Hepatocyte (in vitro differentiated cells): ENCODE data around the gene HADHA. TPM values are rescaled to one million over a fixed set of nuclear protein-coding genes. Genes with fewer than 3 reads are reported as not detected.

Source experiments
- DNase-seq: peaks from one replicate; pipeline ENCODE4 v3.0.0-alpha.2; 2016; ENCODE audit warnings: low spot score
- H2AFZ ChIP-seq: fragments of 200-600 bp; sonication (generic); 2 replicates; pipeline ENCODE4 v1.6.0; 2016; ENCODE audit warnings: antibody characterized with exemption, mild to moderate bottlenecking
- H3K27ac ChIP-seq: fragments of 200-600 bp; sonication (generic); 2 replicates; pipeline ENCODE4 v1.5.1; 2016; ENCODE audit warnings: mild to moderate bottlenecking
- H3K27me3 ChIP-seq: fragments of 200-600 bp; sonication (generic); 2 replicates; pipeline ENCODE4 v1.6.1; 2016
- H3K36me3 ChIP-seq: fragments of 200-600 bp; sonication (generic); replicated peaks from 2 replicates; pipeline ENCODE4 v1.5.1; 2016; ENCODE audit warnings: low read depth; ENCODE audit not compliant: insufficient read depth
- H3K4me1 ChIP-seq: fragments of 200-600 bp; sonication (generic); 2 replicates; pipeline ENCODE4 v1.5.1; 2016; ENCODE audit warnings: mild to moderate bottlenecking, moderate library complexity; ENCODE audit not compliant: insufficient read depth
- H3K4me2 ChIP-seq: fragments of 200-600 bp; sonication (generic); 2 replicates; pipeline ENCODE4 v1.6.0; 2016
- H3K4me3 ChIP-seq: fragments of 200-600 bp; sonication (generic); 2 replicates; pipeline ENCODE4 v1.5.1; 2016; ENCODE audit warnings: mild to moderate bottlenecking
- H3K79me2 ChIP-seq: fragments of 200-600 bp; sonication (generic); 2 replicates; pipeline ENCODE4 v1.6.0; 2017; ENCODE audit warnings: mild to moderate bottlenecking
- H3K9me2 ChIP-seq: fragments of 200-600 bp; sonication (generic); replicated peaks from 2 replicates; pipeline ENCODE4 v1.6.0; 2017; ENCODE audit warnings: mild to moderate bottlenecking; ENCODE audit not compliant: insufficient read depth
- H3K9me3 ChIP-seq: fragments of 200-600 bp; sonication (generic); 2 replicates; pipeline ENCODE4 v1.5.1; 2016; ENCODE audit warnings: low read depth, mild to moderate bottlenecking
- H4K20me1 ChIP-seq: fragments of 200-600 bp; sonication (generic); 2 replicates; pipeline ENCODE4 v1.6.0; 2016; ENCODE audit warnings: mild to moderate bottlenecking; ENCODE audit not compliant: insufficient read depth, poor library complexity, severe bottlenecking
- CTCF ChIP-seq: fragments of 200-600 bp; sonication (generic); IDR thresholded peaks from 2 replicates; pipeline ENCODE4 v1.5.1; 2016; ENCODE audit warnings: antibody characterized with exemption, mild to moderate bottlenecking; ENCODE audit not compliant: poor library complexity
- EZH2 ChIP-seq: fragments of 200-600 bp; sonication (generic); IDR thresholded peaks from 2 replicates; pipeline ENCODE4 v1.6.1; 2016; ENCODE audit warnings: antibody characterized with exemption, mild to moderate bottlenecking, borderline replicate concordance
- EZH2phosphoT487 ChIP-seq: fragments of 200-600 bp; sonication (generic); IDR thresholded peaks from one replicate; pipeline ENCODE4 v1.6.1; 2018; ENCODE audit warnings: antibody characterized with exemption, mild to moderate bottlenecking, low read depth, moderate library complexity; ENCODE audit not compliant: unreplicated experiment, severe bottlenecking
- WGBS: methylation state at CpG from one replicate; pipeline ENCODE4 v1.1.6; 2016; ENCODE audit warnings: low lambda C conversion rate; ENCODE audit errors: missing lambda C conversion rate; 5-methylcytosine and 5-hydroxymethylcytosine counted together
- polyA plus RNA-seq: library from polyadenylated mRNA; unstranded; fragments of >200 nt; fragmentation: Nextera tagmentation; extraction: Ambion mirVana; gene quantifications from 2 replicates; pipeline ENCODE4 v1.2.1, GENCODE V29; 2016
- total RNA-seq: library from RNA; depleted of rRNA; stranded (reverse); fragments of >200 nt; gene quantifications from 2 replicates; pipeline ENCODE4 v1.2.3, GENCODE V29; 2014

HADHA gene
- total and polyA plus RNA-seq, 2 experiments from 2014 or later = 125 to 149 TPM

GRCh38 chr2:26172189-26172870 is 72.1 kb downstream of the HADHA start:
- Histone ChIP-seq H3K4me3 (peak overlapping the region; percentile 26), H3K27ac (no peak overlapping the region), H3K36me3 (no peaks in the 10 kb centered on the region), H4K20me1 (no peaks in the 10 kb centered on the region), H2AFZ (no peak overlapping the region), H3K9me2 (no peaks in the 10 kb centered on the region), H3K27me3 (peaks cover 12% of the 10 kb centered on the region), H3K4me1 (peaks cover 3% of the 10 kb centered on the region), H3K4me2 (peak overlapping the region; percentile 97), H3K79me2 (no peaks in the 10 kb centered on the region), H3K9me3 (no peaks in the 10 kb centered on the region)
- WGBS = 27% methylated on average over 32 of the region's 56 CpGs
- DNase-seq = peak; percentile 49
- TF ChIP-seq EZH2 = no peak
- TF ChIP-seq CTCF = no peak
- TF ChIP-seq EZH2phosphoT487 = no peak

GRCh38 chr2:26170795-26171194 is 73.6 kb downstream of the HADHA start:
- DNase-seq = no peak
- peaks cover 12% of the 10 kb centered on the region for H3K27me3 ChIP-seq
- H3K4me3 ChIP-seq = no peak overlapping the region
- H2AFZ ChIP-seq = no peak overlapping the region
- H3K36me3 ChIP-seq = no peaks in the 10 kb centered on the region
- TF ChIP-seq CTCF (no peak), EZH2 (no peak), EZH2phosphoT487 (no peak)
- H3K79me2 ChIP-seq = no peaks in the 10 kb centered on the region
- no peaks in the 10 kb centered on the region for H3K9me2 ChIP-seq
- H3K27ac ChIP-seq = no peak overlapping the region
- H3K4me2 ChIP-seq = no peak overlapping the region
- H3K9me3 ChIP-seq = no peaks in the 10 kb centered on the region
- WGBS = 90% methylated on average over 9 of the region's 9 CpGs
- no peaks in the 10 kb centered on the region for H4K20me1 ChIP-seq
- peaks cover 2% of the 10 kb centered on the region for H3K4me1 ChIP-seq

GRCh38 chr2:26169681-26170414 is 74.6 kb downstream of the HADHA start:
- peaks cover 12% of the 10 kb centered on the region for H3K27me3 ChIP-seq
- H2AFZ ChIP-seq = no peak overlapping the region
- H3K79me2 ChIP-seq = no peaks in the 10 kb centered on the region
- H3K4me3 ChIP-seq = no peak overlapping the region
- no peak for DNase-seq
- no peaks in the 10 kb centered on the region for H3K9me2 ChIP-seq
- no peaks in the 10 kb centered on the region for H4K20me1 ChIP-seq
- H3K9me3 ChIP-seq = no peaks in the 10 kb centered on the region
- H3K4me2 ChIP-seq = no peak overlapping the region
- H3K27ac ChIP-seq = no peak overlapping the region
- WGBS = 89% methylated on average over 14 of the region's 14 CpGs
- H3K36me3 ChIP-seq = no peaks in the 10 kb centered on the region
- H3K4me1 ChIP-seq = no peaks in the 10 kb centered on the region
- TF ChIP-seq CTCF (no peak), EZH2 (no peak), EZH2phosphoT487 (no peak)
